Measurements from ENCODE around the gene MRPL52.

MRPL52 gene

DNA sequence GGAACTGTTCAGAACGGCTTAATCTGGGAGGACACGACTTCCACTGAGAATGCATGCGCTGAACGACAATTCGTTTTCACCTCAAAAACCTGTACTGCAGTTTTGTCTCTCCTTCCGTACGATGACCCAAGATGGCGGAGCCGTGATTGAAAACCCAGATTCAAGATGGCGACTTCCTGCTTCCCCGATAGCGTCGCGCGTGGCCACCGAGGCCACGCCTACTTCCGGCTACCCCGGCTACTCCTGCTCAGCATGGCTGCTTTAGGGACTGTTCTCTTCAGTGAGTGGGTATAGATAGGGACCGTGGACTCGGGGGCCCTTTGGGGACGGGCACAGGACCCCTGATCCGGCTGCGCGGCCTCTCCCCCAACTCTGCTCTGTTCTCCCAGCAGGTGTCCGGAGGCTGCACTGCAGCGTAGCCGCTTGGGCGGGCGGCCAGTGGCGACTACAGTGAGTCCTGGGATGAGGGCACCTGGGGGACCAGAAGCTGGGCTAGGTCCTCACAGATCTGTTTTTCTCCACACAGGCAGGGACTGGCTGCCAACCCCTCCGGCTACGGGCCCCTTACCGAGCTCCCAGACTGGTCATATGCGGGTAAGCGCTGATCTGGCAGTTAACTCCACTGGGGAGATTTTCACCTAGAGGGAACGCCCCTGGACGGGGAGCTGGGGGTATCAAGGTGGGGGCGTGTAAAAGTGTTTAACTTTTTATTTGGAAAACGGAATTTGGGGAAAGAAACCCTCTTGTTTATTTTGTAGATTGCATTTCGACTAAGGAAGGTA lies at the start of gene MRPL52:
Gene MRPL52, plus strand, starts transcription at position 227 of the 782 bp plus-strand sequence. Its CDS starts 26 bp downstream, at position 253.
- DNase-seq (ENCODE audit: low read depth): peak; percentile 93
- H3K4me3 ChIP-seq (ENCODE audit: low read depth, low read length): peak within 1 kb of the TSS; percentile 88
- TF ChIP-seq, protein P1, sequence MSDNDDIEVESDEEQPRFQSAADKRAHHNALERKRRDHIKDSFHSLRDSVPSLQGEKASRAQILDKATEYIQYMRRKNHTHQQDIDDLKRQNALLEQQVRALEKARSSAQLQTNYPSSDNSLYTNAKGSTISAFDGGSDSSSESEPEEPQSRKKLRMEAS (IDR thresholded peaks at IDR 0.05; ENCODE audit: low read depth, low read length): peak; percentile 84
- peak; percentile 86 for TF ChIP-seq MYC (IDR thresholded peaks at IDR 0.05; ENCODE audit: low read depth, low read length)
- TF ChIP-seq, protein P2, sequence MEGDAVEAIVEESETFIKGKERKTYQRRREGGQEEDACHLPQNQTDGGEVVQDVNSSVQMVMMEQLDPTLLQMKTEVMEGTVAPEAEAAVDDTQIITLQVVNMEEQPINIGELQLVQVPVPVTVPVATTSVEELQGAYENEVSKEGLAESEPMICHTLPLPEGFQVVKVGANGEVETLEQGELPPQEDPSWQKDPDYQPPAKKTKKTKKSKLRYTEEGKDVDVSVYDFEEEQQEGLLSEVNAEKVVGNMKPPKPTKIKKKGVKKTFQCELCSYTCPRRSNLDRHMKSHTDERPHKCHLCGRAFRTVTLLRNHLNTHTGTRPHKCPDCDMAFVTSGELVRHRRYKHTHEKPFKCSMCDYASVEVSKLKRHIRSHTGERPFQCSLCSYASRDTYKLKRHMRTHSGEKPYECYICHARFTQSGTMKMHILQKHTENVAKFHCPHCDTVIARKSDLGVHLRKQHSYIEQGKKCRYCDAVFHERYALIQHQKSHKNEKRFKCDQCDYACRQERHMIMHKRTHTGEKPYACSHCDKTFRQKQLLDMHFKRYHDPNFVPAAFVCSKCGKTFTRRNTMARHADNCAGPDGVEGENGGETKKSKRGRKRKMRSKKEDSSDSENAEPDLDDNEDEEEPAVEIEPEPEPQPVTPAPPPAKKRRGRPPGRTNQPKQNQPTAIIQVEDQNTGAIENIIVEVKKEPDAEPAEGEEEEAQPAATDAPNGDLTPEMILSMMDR (IDR thresholded peaks at IDR 0.05; ENCODE audit: low read depth, low read length): no peak
- peak; percentile 87 for TF ChIP-seq POLR2A (IDR thresholded peaks at IDR 0.05; ENCODE audit: extremely low read depth, insufficient read length)

DNA sequence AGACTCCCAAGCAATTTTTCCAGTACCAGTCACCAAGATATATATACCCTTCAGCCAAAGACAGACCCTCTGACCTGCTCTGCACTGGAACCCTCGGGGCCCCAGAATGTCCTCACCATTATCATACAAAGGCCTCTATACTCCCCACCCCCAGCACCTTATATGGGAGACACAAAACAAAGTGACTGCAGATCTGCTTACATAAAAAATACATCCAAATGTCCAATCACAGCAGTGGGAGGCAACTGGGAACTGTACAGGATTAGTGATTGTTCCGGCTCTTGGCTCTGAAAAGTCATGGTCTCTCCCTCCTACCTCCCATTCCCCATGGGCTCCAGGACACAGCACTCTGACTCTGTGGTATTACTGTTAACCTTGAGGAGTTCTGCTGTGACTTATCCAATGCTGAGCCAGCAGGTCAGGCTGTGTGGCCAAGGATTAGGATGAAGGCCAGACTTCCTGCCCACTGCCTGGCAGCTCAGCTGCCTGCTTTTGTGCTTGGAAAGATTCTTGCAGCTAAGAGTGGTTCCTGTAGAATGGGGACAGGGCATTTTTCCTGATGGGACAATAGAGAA lies 49.5 kb upstream of the MRPL52 start:
- H3K4me3 ChIP-seq (ENCODE audit: low read depth, low read length): no peak overlapping the region
- TF ChIP-seq, protein P2 (IDR thresholded peaks at IDR 0.05; ENCODE audit: low read depth, low read length): no peak
- TF ChIP-seq, protein P1 (IDR thresholded peaks at IDR 0.05; ENCODE audit: low read depth, low read length): no peak
- no peak for TF ChIP-seq POLR2A (IDR thresholded peaks at IDR 0.05; ENCODE audit: extremely low read depth, insufficient read length)
- no peak for TF ChIP-seq MYC (IDR thresholded peaks at IDR 0.05; ENCODE audit: low read depth, low read length)
- DNase-seq (ENCODE audit: low read depth): no peak

DNA sequence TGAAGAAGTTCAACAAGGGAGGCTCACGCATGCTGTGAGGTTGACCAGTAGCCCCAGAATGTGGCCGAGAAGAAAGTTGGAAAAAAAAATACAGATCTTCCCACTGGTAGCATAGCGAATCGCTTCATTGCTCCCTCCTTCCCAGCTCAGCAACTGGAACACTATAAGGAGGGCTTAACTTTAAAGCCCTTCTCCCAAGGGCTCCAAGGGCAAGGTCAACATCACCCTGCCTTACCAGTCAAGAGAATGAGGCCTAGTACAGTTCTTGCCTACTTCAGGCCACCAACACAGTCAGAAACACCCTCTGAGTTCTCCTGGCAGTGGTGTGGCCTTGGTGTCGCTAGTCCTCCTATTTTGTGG lies 48.8 kb upstream of the MRPL52 start:
- DNase-seq (ENCODE audit: low read depth): no peak
- H3K4me3 ChIP-seq (ENCODE audit: low read depth, low read length): no peak overlapping the region
- TF ChIP-seq POLR2A (IDR thresholded peaks at IDR 0.05; ENCODE audit: extremely low read depth, insufficient read length): no peak
- TF ChIP-seq, protein P2 (IDR thresholded peaks at IDR 0.05; ENCODE audit: low read depth, low read length): no peak
- TF ChIP-seq MYC (IDR thresholded peaks at IDR 0.05; ENCODE audit: low read depth, low read length): no peak
- TF ChIP-seq, protein P1 (IDR thresholded peaks at IDR 0.05; ENCODE audit: low read depth, low read length): no peak

DNA sequence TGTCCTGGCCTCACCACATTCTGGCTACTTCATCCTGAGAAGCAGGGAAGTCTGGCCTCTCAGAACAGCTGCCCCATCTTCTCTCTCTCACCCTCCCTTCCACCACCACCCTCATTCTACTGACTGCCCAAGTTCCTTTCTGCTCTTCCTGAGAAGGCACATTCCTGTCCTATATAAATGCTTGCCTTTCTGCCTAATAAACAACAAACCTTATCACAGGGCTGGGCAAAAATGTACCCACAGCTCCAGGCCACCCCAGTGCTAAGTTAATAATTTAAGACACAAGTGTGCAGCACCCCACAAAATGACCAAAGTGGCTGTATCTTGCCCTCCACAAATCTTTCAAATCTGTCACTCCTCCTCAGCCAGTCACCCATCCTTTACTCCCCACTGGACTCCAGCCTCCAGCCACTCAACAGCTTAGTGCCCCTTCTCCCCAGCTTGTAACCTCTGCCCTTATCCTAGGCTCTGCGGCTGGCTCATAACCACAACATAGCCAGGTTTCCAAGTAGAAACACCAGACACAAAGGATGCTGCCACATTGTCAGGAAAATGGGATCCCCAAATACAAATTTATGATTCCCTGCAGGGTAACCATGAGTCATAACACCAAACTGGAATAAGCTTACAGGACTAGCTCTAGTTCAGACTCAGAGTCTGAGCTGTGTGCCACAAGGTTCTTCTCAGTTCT lies 48.2 kb upstream of the MRPL52 start:
- TF ChIP-seq, protein P1 (IDR thresholded peaks at IDR 0.05; ENCODE audit: low read depth, low read length): no peak
- TF ChIP-seq, protein P2 (IDR thresholded peaks at IDR 0.05; ENCODE audit: low read depth, low read length): no peak
- no peak for TF ChIP-seq MYC (IDR thresholded peaks at IDR 0.05; ENCODE audit: low read depth, low read length)
- no peak for TF ChIP-seq POLR2A (IDR thresholded peaks at IDR 0.05; ENCODE audit: extremely low read depth, insufficient read length)
- no peak overlapping the region for H3K4me3 ChIP-seq (ENCODE audit: low read depth, low read length)
- no peak for DNase-seq (ENCODE audit: low read depth)

DNA sequence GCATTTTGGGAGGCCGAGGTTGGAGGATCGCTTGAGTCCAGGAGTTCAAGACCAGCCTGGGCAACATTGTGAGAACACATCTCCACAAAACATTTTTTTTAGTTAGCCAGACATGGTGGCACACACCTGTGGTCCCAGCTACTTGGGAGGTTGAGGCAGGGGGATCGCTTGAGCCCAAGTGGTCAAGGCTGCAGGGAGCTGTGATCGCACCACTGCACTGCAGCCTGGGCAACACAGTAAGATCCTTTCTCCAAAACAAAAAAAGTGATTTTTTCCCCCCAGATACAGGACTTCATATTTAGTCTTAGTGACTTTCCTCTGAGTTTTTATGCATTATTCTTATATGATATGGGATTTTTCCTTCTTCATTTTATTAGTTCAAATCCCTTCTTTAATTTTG lies 43.0 kb upstream of the MRPL52 start:
- TF ChIP-seq, protein P1 (IDR thresholded peaks at IDR 0.05; ENCODE audit: low read depth, low read length): no peak
- TF ChIP-seq, protein P2 (IDR thresholded peaks at IDR 0.05; ENCODE audit: low read depth, low read length): no peak
- TF ChIP-seq POLR2A (IDR thresholded peaks at IDR 0.05; ENCODE audit: extremely low read depth, insufficient read length): no peak
- TF ChIP-seq MYC (IDR thresholded peaks at IDR 0.05; ENCODE audit: low read depth, low read length): no peak
- H3K4me3 ChIP-seq (ENCODE audit: low read depth, low read length): no peak overlapping the region
- DNase-seq (ENCODE audit: low read depth): no peak
